Fibroblast of the aortic adventitia (primary cell): ENCODE measurements around the gene HAPLN3. TPM values are rescaled to one million over a fixed set of nuclear protein-coding genes. Genes with fewer than 3 reads are reported as not detected.

Experiments
- DNase-seq: peaks from one replicate; pipeline ENCODE4 v3.0.0-alpha.2; 2010; ENCODE audit warnings: low read depth
- H3K4me3 ChIP-seq: 2 replicates; pipeline ENCODE4 v1.5.1; 2011; ENCODE audit warnings: low read depth, mild to moderate bottlenecking, control low read depth, low read length, moderate library complexity
- total RNA-seq: library from RNA; depleted of rRNA; stranded (reverse); fragments of >200 nt; gene quantifications from 2 replicates; pipeline ENCODE4 v1.2.3, GENCODE V29; 2012; ENCODE audit warnings: low replicate concordance
- TF ChIP-seq, protein P1 (sequence below): IDR thresholded peaks from 2 replicates; pipeline ENCODE4 v1.5.1; 2011; ENCODE audit warnings: mild to moderate bottlenecking, low read length, control low read depth, inconsistent platforms; ENCODE audit not compliant: insufficient read depth

The HAPLN3 gene
- total RNA-seq, 1 donor, result 2.8 TPM

DNA sequence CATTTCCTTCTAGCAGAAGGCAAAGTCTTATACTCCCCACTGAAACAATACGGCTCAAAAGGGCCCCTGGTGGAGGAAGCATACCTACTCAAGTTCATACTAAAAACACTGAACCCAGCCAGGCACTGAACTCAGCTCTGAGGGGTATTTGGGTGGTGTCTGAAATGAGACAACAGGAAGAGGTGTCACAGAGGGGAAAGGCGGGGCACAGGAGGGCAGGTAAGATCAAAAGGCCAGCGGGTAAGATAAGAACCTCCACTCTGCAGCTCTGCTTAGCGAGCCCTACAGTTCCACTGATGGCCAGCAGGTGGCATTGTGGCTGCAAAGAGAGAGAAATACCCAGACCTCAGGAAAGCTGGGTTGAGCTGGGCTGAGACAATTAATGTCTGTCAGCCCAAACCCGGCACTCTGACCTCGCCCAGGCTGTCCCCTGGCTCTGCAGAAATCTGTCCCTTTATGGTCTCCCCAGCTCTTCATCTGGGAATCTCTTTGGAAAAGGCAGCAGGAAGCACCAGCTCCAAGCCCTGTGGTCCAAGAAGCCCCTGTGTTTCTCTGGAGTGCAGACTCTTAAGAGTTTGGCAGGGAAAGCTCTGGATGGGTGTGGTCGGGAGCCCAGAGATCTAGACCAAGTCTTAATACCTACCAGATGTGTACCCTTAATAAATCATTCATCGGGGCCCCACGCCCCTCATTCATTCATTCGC, 9.4 kb upstream of the HAPLN3 start:
- DNase-seq, result peak; percentile 86
- H3K4me3 ChIP-seq, result no peak overlapping the region
- TF ChIP-seq, protein P1, sequence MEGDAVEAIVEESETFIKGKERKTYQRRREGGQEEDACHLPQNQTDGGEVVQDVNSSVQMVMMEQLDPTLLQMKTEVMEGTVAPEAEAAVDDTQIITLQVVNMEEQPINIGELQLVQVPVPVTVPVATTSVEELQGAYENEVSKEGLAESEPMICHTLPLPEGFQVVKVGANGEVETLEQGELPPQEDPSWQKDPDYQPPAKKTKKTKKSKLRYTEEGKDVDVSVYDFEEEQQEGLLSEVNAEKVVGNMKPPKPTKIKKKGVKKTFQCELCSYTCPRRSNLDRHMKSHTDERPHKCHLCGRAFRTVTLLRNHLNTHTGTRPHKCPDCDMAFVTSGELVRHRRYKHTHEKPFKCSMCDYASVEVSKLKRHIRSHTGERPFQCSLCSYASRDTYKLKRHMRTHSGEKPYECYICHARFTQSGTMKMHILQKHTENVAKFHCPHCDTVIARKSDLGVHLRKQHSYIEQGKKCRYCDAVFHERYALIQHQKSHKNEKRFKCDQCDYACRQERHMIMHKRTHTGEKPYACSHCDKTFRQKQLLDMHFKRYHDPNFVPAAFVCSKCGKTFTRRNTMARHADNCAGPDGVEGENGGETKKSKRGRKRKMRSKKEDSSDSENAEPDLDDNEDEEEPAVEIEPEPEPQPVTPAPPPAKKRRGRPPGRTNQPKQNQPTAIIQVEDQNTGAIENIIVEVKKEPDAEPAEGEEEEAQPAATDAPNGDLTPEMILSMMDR, result peak; percentile 98

DNA sequence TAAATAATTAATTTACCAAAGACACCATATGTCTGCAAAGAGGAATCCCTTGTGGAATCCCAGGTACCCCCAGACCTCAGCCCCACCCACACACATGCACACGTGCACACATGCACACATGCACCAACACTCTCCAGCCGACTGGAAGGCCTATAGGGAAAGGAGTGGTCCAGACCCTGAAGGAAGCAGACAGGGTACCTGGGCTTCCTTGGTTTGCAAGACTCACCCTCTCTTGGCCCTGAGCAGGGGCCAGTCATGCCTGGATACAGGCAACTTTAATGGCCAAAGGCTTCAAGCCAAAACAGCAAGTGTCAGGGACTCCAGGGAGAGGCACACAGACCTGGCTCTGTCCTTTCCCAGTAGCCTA, 8.9 kb upstream of the HAPLN3 start:
- H3K4me3 ChIP-seq, result no peak overlapping the region
- TF ChIP-seq, protein P1, result no peak
- DNase-seq, result no peak

DNA sequence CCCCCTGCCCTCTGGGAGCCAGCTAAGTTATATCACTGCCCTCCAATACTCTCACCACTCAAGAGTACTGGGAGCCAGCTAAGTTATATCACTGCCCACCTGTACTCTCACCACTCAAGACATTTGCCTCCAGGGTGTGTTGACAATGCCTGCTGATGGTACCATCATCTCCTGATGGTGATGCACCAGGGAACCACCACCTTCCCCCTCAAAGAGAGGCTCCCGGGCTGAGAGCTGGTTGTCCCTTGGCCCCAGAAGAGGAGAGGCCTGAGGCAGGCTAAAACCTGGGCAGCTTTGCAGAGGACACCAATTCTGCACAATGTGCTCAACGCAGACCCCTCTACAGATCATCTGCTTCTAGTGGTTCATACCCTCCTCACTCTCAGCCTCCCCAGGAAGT, 7.5 kb upstream of the HAPLN3 start:
- no peak overlapping the region for H3K4me3 ChIP-seq
- DNase-seq, result no peak
- TF ChIP-seq, protein P1, result no peak

DNA sequence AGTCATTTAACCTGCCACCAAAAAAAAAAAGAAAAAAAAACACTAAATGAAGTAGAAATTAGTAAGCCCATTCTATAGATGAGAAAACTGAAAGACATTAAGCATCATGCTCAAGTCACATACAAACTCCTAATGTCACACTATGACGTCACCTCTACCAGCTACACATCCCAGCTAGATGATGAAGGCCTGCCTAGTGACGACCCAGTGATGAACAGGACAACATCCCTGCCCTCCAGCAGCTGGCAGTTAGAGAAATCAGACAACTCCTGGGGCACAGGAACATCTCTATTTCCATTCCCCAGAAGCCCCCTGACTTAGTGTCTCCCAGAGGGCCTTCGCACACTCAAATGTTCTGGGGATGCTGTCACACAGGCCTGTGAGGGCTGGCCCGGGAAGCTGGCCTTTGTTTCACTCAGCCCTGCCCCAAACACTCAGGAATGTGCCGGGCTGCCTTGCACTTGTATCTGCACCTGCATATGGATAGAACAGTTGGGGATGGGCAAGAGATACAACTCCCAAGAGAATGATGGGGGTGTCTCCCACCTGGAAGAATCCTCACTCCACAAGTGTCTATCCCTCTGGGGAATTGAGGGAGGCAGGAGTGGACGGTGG, 7.0 kb upstream of the HAPLN3 start:
- DNase-seq, result no peak
- TF ChIP-seq, protein P1, result no peak
- H3K4me3 ChIP-seq, result no peak overlapping the region

DNA sequence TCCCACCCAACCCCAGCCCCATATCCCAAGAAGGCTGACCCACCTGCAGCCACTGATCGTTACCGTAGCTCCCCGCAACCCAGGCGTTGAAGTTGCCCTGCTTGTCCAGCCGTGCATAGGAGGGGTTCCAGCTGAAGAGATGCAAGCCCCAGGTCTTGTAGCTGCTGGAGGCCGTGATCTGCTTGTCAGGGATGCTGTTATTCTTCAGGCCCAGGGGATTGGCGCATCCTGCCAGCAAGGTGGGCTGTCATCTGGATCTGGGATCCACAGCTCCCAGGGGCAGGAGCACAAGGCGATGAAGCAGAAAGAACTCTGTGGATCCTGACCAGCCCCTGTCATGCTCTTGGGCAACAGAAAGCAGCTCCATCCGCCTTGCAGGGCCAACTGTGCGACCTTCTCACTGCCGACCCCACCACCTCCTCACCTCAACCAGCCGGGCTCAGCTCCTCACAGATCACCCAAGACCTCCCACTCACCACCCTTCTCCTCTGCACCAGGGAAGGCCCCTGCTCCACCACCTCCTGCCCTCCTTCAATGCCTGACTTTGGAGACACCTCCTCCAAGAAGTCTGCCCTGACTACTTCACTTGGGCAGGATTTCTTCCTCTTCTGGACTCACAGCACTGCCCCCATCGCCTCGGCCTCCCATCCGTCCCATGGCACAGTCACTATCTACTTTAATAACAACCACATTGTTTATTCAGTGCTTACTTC, 6.3 kb upstream of the HAPLN3 start:
- TF ChIP-seq, protein P1, result no peak
- no peak for DNase-seq
- no peak overlapping the region for H3K4me3 ChIP-seq

DNA sequence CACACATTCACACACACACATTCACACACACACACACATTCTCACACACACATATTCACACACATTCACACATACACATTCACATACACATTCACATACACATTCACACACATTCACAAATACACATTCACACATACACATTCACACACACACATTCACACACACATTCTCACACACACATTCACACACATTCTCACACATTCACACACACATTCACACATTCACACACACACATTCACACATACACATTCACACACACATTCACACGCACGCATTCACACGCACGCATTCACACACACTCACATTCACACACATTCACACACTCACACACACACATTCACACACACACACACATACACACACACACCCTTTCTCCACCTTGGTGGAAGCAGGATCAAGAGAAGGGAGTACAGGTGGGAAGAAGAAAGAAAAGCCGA, 5.7 kb upstream of the HAPLN3 start:
- H3K4me3 ChIP-seq, result no peak overlapping the region
- no peak for DNase-seq
- TF ChIP-seq, protein P1, result no peak
